HEK293 (cell line): ENCODE data around the gene ITPA.

Source experiments
- BCL11A ChIP-seq: fragments of 450-650 bp; formaldehyde crosslinking; IDR thresholded peaks from 2 replicates; pipeline ENCODE4 v1.5.1; 2016; ENCODE audit warnings: low read depth, missing biosample characterization, missing genetic modification characterization
- BCL11B ChIP-seq: fragments of 450-650 bp; formaldehyde crosslinking; IDR thresholded peaks from 2 replicates; pipeline ENCODE4 v1.5.1; 2016; ENCODE audit warnings: low read depth, missing biosample characterization, missing genetic modification characterization
- GFI1B ChIP-seq: fragments of 450-650 bp; formaldehyde crosslinking; IDR thresholded peaks from 2 replicates; pipeline ENCODE4 v1.5.1; 2016; ENCODE audit warnings: missing biosample characterization, missing genetic modification characterization
- HIC1 ChIP-seq: fragments of 450-650 bp; formaldehyde crosslinking; IDR thresholded peaks from 2 replicates; pipeline ENCODE4 v1.5.1; 2016; ENCODE audit warnings: missing biosample characterization, missing genetic modification characterization
- HOXC10 ChIP-seq: sonication (generic); formaldehyde crosslinking; IDR thresholded peaks from 2 replicates; pipeline ENCODE4 v1.8.1; 2023; ENCODE audit warnings: mild to moderate bottlenecking, missing genetic modification reagents
- WT1 ChIP-seq: fragments of 450-650 bp; formaldehyde crosslinking; IDR thresholded peaks from 2 replicates; pipeline ENCODE4 v1.5.1; 2016; ENCODE audit warnings: missing biosample characterization, missing genetic modification characterization
- ZBTB1 ChIP-seq: fragments of 450-650 bp; formaldehyde crosslinking; IDR thresholded peaks from 2 replicates; pipeline ENCODE4 v1.5.1; 2016; ENCODE audit warnings: missing biosample characterization, missing genetic modification characterization
- ZBTB20 ChIP-seq: fragments of 450-650 bp; formaldehyde crosslinking; IDR thresholded peaks from 2 replicates; pipeline ENCODE4 v1.5.1; 2016; ENCODE audit warnings: missing biosample characterization, missing genetic modification characterization
- ZNF121 ChIP-seq: fragments of 450-650 bp; formaldehyde crosslinking; IDR thresholded peaks from 2 replicates; pipeline ENCODE4 v1.5.1; 2016; ENCODE audit warnings: missing biosample characterization, missing genetic modification characterization
- ZNF155 ChIP-seq: fragments of 450-650 bp; formaldehyde crosslinking; IDR thresholded peaks from 2 replicates; pipeline ENCODE4 v1.5.1; 2016; ENCODE audit warnings: missing biosample characterization, missing genetic modification characterization
- ZNF2 ChIP-seq: fragments of 450-650 bp; formaldehyde crosslinking; IDR thresholded peaks from 2 replicates; pipeline ENCODE4 v1.5.1; 2016; ENCODE audit warnings: missing biosample characterization, missing genetic modification characterization
- ZNF239 ChIP-seq: fragments of 450-650 bp; formaldehyde crosslinking; IDR thresholded peaks from 2 replicates; pipeline ENCODE4 v1.5.1; 2016; ENCODE audit warnings: missing biosample characterization, missing genetic modification characterization
- ZNF280D ChIP-seq: fragments of 450-650 bp; formaldehyde crosslinking; IDR thresholded peaks from 2 replicates; pipeline ENCODE4 v1.5.1; 2016; ENCODE audit warnings: missing biosample characterization, missing genetic modification characterization
- ZNF341 ChIP-seq: fragments of 450-650 bp; formaldehyde crosslinking; IDR thresholded peaks from 2 replicates; pipeline ENCODE4; 2016; ENCODE audit warnings: low read depth, missing biosample characterization, missing genetic modification characterization
- ZNF398 ChIP-seq: fragments of 450-650 bp; formaldehyde crosslinking; IDR thresholded peaks from 2 replicates; pipeline ENCODE4 v1.5.1; 2017; ENCODE audit warnings: missing biosample characterization, missing genetic modification characterization
- ZNF501 ChIP-seq: fragments of 450-650 bp; formaldehyde crosslinking; IDR thresholded peaks from 2 replicates; pipeline ENCODE4 v1.5.1; 2016; ENCODE audit warnings: missing biosample characterization, missing genetic modification characterization
- ZSCAN5A ChIP-seq: fragments of 450-650 bp; formaldehyde crosslinking; IDR thresholded peaks from 2 replicates; pipeline ENCODE4 v1.5.1; 2016; ENCODE audit warnings: missing biosample characterization, missing genetic modification characterization
- TF ChIP-seq, protein P1 (sequence below): fragments of 450-650 bp; formaldehyde crosslinking; IDR thresholded peaks from 2 replicates; pipeline ENCODE4 v1.5.1; 2016; ENCODE audit warnings: missing biosample characterization, missing genetic modification characterization, low read depth
- TF ChIP-seq, protein P2 (sequence below): fragments of 450-650 bp; formaldehyde crosslinking; IDR thresholded peaks from 2 replicates; pipeline ENCODE4 v1.5.1; 2016; ENCODE audit warnings: missing biosample characterization, missing genetic modification characterization, borderline replicate concordance
- TF ChIP-seq, protein P3 (sequence below): fragments of 450-650 bp; formaldehyde crosslinking; IDR thresholded peaks from 2 replicates; pipeline ENCODE4 v1.5.1; 2017; ENCODE audit warnings: missing biosample characterization, missing genetic modification characterization
- TF ChIP-seq, protein P4 (sequence below): fragments of 450-650 bp; formaldehyde crosslinking; IDR thresholded peaks from 2 replicates; pipeline ENCODE4 v1.5.1; 2016; ENCODE audit warnings: missing biosample characterization, missing genetic modification characterization

The ITPA gene

GRCh38 chr20:3172933-3173609, 36.2 kb upstream of the ITPA start, which contains the start of gene LZTS3 (continued):
- TF ChIP-seq ZNF2 (tag by site-specific recombination), result peak; percentile 58; the same call in 1 of the 2 replicates
- no peak; the same call in 1 of the 2 replicates for TF ChIP-seq ZNF341 (tag by site-specific recombination)
- TF ChIP-seq, protein P1, sequence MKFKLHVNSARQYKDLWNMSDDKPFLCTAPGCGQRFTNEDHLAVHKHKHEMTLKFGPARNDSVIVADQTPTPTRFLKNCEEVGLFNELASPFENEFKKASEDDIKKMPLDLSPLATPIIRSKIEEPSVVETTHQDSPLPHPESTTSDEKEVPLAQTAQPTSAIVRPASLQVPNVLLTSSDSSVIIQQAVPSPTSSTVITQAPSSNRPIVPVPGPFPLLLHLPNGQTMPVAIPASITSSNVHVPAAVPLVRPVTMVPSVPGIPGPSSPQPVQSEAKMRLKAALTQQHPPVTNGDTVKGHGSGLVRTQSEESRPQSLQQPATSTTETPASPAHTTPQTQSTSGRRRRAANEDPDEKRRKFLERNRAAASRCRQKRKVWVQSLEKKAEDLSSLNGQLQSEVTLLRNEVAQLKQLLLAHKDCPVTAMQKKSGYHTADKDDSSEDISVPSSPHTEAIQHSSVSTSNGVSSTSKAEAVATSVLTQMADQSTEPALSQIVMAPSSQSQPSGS (tag by site-specific recombination), result peak; percentile 98
- no peak for TF ChIP-seq HOXC10 (CRISPR knock-in tag)
- TF ChIP-seq, protein P2, sequence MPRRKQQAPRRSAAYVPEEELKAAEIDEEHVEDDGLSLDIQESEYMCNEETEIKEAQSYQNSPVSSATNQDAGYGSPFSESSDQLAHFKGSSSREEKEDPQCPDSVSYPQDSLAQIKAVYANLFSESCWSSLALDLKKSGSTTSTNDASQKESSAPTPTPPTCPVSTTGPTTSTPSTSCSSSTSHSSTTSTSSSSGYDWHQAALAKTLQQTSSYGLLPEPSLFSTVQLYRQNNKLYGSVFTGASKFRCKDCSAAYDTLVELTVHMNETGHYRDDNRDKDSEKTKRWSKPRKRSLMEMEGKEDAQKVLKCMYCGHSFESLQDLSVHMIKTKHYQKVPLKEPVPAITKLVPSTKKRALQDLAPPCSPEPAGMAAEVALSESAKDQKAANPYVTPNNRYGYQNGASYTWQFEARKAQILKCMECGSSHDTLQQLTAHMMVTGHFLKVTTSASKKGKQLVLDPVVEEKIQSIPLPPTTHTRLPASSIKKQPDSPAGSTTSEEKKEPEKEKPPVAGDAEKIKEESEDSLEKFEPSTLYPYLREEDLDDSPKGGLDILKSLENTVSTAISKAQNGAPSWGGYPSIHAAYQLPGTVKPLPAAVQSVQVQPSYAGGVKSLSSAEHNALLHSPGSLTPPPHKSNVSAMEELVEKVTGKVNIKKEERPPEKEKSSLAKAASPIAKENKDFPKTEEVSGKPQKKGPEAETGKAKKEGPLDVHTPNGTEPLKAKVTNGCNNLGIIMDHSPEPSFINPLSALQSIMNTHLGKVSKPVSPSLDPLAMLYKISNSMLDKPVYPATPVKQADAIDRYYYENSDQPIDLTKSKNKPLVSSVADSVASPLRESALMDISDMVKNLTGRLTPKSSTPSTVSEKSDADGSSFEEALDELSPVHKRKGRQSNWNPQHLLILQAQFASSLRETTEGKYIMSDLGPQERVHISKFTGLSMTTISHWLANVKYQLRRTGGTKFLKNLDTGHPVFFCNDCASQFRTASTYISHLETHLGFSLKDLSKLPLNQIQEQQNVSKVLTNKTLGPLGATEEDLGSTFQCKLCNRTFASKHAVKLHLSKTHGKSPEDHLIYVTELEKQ, result peak; percentile 84
- TF ChIP-seq ZBTB1, result peak; percentile 85; the same call in 1 of the 2 replicates
- no peak for TF ChIP-seq ZBTB20 (tag by site-specific recombination)
- TF ChIP-seq ZNF121 (tag by site-specific recombination), result peak; percentile 7; the same call in 1 of the 2 replicates
- peak; percentile 29; the same call in 1 of the 2 replicates for TF ChIP-seq ZSCAN5A (tag by site-specific recombination)
- TF ChIP-seq, protein P3, sequence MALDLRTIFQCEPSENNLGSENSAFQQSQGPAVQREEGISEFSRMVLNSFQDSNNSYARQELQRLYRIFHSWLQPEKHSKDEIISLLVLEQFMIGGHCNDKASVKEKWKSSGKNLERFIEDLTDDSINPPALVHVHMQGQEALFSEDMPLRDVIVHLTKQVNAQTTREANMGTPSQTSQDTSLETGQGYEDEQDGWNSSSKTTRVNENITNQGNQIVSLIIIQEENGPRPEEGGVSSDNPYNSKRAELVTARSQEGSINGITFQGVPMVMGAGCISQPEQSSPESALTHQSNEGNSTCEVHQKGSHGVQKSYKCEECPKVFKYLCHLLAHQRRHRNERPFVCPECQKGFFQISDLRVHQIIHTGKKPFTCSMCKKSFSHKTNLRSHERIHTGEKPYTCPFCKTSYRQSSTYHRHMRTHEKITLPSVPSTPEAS (tag by site-specific recombination), result peak; percentile 26
- TF ChIP-seq ZNF155 (tag by site-specific recombination), result no peak
- TF ChIP-seq, protein P4, sequence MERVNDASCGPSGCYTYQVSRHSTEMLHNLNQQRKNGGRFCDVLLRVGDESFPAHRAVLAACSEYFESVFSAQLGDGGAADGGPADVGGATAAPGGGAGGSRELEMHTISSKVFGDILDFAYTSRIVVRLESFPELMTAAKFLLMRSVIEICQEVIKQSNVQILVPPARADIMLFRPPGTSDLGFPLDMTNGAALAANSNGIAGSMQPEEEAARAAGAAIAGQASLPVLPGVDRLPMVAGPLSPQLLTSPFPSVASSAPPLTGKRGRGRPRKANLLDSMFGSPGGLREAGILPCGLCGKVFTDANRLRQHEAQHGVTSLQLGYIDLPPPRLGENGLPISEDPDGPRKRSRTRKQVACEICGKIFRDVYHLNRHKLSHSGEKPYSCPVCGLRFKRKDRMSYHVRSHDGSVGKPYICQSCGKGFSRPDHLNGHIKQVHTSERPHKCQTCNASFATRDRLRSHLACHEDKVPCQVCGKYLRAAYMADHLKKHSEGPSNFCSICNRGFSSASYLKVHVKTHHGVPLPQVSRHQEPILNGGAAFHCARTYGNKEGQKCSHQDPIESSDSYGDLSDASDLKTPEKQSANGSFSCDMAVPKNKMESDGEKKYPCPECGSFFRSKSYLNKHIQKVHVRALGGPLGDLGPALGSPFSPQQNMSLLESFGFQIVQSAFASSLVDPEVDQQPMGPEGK (tag by site-specific recombination), result peak; percentile 94
- peak; percentile 54; the same call in 1 of the 2 replicates for TF ChIP-seq BCL11B
- peak; percentile 95 for TF ChIP-seq HIC1 (tag by site-specific recombination)
- no peak for TF ChIP-seq ZNF280D (tag by site-specific recombination)
- TF ChIP-seq ZNF239 (tag by site-specific recombination), result peak; percentile 54; the same call in 1 of the 2 replicates
- peak; percentile 91 for TF ChIP-seq WT1 (tag by site-specific recombination)
- peak; percentile 94 for TF ChIP-seq BCL11A
- TF ChIP-seq ZNF501 (tag by site-specific recombination), result peak; percentile 41; the same call in 1 of the 2 replicates
- 0 out of 2 replicates have a peak, but pooled peaks have one; percentile 21 for TF ChIP-seq GFI1B (tag by site-specific recombination)
- TF ChIP-seq ZNF398 (tag by site-specific recombination), result peak; percentile 97
